HG03460 (cell line): Measurements from ENCODE around the gene IQCK.

Source experiments
- ATAC-seq: cut with Tn5 transposase; IDR thresholded peaks from one replicate; pipeline ENCODE4 v1.9.1; 2021; ENCODE audit not compliant: unreplicated experiment

Gene IQCK

DNA sequence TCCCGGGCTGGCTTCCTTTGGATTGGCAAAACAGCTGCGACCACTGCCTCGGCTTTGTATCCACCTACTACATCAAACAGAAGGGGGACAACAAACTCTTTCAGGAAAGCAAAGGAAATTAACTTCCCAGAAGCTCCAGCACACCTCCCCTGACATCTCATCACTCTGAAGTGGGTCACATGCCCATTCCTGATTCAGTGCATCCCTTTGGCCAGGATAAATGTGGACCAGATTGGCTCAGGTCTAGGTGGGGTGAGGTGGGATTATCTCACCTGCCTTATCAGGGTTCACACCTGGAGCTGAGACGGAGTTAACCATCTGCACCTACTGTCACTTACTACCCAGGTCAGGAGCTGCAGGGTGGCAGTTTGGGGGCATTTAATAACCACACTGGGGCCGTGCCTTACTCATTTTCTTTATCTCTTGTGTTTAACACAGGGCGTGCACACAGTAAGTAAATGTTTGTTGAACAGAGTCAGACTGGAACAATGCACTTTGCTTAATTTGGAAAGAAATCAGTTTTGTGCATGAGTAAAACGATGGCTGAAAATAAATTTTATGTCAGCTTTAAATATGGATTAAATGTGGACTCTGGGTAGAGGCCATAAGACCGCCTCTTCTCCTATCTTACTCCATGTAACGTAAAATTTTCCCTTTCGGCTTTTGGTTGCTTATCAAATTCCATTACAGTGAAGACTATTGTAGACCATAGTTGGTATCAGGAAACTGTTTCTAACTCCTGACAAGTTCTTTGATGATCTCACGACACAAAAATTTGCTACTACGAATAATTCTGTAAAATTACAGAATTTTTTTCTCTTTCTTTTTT is 36.0 kb downstream of the IQCK start:
- no peak for ATAC-seq

DNA sequence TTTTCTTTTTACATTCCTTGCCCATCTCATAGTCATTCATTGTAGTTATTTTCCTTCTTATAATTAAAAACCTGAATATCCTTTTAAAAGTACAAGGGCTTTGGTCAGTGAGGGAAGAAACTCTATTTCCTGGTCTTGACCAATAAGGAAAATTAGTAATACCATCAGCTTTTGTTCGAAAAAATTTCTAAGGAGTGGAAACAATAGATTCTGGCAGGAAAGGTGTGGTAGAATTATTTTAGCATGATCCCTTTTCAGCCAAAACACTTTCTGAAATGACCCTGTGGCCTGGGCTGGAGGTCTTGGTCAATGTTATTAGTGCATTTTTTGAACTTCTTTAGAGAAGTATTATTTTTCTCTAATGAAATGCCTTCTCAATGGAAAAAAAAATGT is 36.6 kb downstream of the IQCK start:
- ATAC-seq: no peak

DNA sequence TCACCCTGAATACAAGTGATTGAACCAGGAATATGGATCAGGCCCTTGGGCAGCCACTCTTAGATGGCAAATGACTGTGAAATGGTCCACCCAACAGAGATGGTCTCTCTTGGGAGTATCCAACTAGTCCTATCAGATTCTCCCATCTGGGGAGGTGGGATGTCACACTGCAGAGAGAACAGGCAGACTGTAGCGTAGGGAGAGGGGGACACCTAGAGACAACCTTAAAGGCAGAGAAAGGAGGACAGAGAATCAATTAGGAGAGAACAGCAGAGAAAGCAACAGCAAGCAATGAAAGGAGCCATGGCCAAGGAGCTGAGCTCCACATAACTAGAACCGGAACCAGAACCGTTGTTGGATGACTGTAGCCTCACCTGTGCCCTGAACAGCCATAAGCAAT is 37.2 kb downstream of the IQCK start:
- ATAC-seq: no peak

DNA sequence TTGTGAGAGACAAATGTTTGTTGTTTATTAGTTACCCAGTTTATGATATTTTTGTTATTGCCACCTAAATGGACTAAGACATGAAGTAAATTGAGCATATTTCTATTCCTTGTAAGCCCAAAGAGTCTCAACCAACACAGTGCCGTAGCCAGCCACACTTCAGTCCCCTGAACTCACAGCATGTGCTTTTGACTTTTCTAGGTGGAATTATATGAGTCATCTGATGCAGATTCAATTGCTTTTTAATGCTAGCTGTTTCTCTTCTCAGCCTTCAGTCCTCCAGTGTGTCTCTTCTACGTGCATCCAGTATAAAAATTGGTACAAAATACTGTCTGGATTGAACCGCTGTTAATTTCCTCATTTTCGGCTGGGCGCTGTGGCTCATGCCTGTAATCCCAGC is 39.0 kb downstream of the IQCK start:
- no peak for ATAC-seq

DNA sequence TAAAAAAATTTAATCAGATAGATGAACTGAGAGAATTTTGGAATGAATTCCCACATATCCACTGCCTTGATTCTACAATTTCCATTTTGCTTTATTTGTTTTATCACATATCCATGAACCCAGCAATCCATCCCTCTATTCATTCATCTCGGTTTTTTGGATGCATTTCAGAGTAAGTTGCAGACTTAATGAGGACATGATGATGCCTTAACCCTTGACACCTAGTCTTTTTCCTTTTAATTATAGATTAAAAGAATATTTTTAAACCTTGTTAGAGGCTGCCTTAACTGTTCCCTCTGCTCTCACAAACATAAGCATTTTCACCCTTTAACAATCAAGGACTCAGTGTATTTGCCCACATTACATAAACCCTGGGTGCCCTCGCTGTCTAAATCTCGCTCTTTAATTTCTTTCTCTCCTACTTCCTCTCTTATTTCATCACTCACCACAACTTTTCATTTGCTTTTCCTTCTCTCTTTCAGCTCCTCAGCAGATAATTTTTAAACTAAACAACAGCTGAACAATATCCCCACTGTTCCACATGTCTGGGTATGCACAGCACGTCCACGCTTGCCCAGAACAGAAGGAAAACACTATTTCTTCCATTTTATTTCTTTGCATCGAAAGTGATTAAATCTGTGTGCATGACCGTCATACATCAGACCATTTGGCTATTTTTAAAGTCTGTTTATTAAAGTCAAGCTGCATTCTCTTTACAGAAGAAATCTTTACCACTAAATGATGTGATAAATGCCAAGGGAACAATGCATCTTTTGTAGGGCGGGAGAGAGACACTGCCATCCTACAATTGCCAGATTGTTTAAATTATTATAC is 39.9 kb downstream of the IQCK start:
- no peak for ATAC-seq

DNA sequence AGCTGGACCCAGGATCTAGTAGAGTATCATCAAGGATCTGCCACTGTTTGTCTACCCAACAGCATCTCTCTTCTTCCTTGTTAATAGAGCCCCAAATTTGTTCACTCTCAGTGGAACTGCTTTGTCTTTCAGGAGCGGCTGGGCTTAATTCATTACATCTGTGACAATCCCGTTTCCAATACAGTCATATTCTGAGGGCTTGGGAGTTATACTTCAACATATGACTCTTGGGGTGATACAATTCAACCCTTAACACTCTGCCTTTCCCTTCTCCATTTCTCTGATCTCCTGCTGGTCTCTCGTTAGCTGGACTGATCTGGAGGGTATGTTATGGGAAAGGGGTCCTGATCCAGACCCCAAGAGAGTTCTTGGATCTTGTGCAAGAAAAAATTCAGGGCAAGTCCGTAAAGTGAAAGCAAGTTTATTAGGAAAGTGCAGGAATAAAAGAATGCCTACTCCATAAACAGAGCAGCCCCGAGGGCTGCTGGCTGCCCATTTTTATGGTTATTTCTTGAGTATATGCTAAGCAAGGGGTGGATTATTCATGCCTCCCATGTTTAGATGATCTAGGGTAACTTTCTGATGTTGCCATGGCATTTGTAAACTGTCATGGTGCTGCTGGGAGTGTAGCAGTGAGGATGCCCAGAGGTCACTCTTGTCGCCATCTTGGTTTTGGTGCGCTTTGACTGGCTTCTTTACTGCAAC is 42.4 kb downstream of the IQCK start:
- no peak for ATAC-seq

DNA sequence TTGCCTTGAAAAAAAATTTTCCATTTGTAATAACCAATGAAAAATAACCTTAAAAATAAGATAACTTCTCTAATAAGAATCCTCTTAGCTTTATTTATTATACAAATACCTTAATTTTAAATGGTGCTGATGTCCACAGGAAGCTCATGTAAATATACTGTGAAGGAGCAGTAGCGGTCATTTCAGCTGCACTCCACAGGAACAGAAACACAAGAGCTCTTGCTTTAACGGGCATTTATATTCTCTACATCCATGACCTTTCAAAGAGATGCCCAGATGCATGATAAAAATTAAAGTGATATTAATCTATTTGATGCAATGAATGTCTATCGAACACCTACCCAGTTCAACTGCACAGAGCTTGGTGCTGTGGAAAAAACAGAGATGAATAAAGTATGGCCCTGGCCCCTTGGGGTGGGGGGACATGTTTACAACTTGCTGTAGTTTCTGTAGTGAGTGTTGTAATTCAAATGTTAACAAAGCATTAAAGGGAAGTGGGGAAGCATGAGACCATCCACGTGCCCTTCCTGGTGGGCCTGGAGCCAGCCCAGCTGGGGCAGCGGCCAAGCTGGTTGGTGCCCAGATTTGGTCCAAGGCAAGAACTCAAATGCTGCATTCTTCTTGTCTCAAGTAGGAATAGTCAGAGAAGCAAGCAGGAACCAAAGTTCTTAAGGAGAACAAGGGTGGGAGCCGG is 47.9 kb downstream of the IQCK start:
- no peak for ATAC-seq

DNA sequence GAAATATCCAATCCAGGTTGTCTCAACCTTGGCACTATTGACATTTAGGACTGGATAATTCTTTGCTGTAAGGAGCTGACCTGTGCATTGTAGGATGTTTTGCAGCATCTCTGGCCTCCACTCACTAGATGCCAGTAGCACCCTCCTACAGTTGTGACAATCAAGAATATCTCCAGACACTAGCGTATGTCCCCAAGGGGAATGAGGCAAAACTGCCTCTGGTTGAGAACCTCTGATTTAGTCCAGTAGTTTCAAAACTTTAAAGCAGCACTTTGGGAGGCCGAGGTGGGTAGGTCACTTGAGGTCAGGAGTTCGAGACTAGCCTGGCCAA is 48.4 kb downstream of the IQCK start:
- no peak for ATAC-seq

DNA sequence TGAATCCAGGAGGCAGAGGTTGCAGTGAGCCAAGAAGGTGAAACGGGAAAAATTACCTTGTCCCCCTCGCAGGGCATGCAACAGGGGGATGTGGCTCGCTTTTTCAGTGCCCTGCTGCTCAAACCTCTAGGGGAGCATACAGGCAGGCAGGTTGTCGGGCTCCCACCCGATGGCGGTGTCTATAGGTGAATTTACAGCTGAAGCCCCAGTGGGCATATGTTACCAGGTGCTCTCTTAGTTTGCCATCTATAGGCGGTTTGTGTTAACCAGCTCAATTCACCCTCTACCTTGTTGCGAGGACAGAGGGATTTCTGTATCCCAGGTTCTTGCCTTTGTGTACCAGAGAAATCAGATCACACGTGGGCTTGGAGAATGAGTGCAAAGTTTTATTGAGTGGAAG is 48.9 kb downstream of the IQCK start:
- ATAC-seq: no peak

DNA sequence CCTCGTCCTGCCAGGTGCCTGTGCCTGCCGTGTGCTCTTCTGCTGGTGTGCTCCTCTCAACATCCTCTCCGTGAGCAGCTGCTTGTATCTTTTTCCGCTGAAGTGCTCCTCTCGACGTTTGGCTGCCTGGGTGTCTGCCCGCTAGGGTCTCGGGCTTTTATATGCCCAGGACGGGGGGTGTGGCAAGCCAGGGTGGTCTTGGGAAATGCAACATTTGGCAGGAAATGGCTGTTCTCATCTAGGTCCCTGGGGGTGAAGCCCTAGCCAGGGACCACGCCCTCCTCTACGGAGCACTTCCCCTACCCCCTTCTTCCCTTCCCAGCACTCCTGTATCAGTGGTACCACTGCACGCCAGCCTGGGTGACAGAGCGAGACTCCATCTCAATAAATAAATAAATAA is 49.4 kb downstream of the IQCK start:
- ATAC-seq: no peak

DNA sequence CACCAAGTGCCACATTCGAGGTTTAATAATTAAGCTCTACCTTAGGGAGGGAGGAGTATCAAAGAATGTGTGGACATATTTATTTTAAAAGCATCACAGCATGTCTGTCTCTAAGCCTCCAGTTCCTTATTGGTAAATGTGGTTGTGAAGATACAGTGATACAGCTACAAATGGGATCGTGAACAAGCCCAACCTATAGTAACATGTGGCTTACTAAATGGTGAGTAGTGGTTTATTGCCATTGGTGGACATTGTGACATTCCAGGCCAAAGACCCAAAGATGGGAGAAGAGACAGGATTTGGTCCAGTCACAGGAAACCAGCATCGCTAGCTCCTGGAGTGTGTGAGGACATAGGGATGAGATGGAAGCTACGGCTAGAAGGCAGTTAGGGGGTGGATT is 51.2 kb downstream of the IQCK start:
- ATAC-seq: no peak

DNA sequence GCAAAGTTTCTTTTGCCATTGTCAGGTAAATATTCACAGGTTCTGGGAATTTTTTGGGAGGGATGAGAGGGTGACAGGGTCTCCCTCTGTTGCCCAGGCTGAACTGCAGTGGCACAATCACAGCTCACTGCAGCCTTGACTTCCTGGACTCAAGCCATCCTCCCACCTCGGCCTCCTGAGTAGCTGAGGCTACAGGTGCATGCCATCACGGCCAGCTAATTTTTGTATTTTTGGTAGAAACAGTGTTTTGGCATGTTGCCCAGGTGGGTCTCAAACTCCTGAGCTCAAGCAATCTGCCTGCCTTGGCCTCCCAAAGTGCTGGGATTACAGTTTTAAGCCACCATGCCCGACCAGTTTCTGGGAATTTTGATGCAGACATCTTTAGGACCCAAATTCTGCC is 53.0 kb downstream of the IQCK start:
- no peak for ATAC-seq

DNA sequence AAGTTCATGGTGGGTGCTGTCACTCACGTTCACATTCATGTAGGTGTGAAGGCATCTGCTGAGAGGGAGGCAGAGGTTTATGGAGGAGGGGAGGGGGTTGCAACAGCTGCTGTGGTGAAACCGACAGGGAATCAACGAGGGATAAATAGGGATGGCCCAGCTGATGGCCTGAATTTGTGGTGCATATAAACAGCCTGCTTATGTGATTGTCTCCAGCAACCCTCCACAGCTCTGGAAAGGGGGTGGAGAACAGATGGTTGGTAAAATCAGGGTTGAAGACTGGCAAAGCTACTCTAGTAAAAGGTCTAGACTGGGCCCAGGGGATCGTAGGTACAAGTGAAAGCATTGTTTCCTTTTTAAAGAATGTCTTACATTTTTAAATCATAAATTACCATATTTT is 53.7 kb downstream of the IQCK start:
- no peak for ATAC-seq

DNA sequence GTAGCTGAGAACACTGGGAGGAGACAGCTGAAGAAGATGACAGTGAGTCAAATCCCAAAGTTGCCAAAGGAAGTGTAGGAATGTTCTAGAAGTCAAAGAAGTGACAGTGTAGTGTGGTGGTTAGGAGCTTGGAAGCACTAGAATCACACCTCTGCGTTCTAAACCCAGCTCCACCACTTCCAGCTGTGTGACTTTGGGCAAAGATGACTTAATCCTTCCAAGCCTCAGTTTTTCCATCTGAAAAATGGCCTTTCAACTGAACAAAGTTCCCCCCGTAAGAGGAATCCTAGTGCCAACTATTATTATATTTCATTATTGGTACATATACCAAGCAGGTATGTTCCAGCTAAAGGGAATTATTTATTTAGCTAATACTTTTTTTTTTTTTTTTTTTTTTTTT is 56.0 kb downstream of the IQCK start:
- ATAC-seq: no peak

DNA sequence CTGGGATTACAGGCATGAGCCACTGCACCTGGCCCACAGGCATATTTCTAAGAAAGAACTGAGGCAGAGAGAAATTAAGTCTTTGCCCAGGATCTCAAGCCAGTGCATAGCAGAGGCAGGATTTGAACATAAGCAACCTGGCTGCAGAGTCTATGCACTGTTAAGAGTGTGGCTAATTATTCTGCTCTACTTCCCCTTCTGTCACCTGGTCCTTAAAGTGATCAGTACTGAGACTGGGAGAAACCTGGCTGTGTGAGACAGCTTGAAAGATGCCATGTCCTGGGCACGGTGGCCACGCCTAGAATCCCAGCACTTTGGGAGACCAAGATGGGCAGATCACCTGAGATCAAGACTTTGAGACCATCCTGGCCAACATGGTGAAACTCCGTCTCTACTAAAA is 58.1 kb downstream of the IQCK start:
- ATAC-seq: no peak

DNA sequence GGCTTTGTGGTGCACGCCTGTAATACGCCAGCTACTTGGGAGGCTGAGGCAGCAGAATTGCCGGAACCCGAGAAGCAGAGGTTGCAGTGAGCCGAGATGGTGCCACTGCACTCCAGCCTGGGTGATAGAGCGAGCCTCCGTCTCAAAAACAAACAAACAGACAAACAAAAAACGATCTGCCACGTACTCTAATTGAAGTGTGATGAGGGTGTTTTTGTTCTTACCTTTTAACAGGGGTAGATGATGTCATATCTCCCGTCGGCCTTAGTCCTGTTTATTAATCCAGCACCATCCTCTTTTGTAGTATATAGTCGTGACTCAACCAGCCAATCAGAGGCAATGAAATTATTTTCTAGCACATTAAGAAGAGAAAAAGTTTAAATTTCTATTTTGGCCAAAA is 58.5 kb downstream of the IQCK start:
- ATAC-seq: no peak

DNA sequence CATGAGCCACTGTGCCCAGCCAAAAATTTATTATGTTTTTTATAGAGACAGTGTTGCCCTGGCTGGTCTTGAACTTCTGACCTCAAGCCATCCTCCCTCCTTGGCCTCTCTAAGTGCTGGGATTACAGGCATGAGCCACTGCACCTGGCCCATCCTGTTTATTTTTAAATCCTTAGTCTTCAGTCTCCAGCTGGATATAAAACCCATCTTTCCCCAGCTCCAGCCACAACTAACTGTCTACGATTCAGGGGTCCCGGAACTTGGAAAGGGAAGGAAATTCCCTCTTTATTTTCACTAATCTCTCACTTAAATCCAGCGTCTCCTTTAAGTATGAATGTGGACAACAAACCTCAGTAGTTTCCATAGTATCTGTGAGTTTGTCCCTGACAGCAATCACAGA is 62.2 kb downstream of the IQCK start:
- no peak for ATAC-seq

DNA sequence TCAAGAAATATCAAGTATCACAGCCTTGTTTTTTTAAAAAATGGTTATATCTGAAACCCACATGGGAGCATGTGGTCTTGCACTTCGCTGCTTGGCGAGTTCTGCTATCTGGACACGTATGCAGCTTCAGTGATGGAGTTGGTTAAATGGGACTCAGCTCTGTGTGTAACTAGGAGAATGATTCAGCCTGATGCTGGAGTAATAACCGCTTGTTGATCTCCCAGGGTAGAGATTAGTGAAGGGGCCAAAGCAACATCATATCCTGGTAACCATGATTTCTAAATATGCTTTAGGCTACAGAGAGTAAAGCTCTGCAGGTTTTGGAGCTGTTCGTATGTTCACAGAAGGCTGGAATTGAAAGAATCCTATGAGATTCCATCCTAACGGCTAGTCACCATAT is 63.2 kb downstream of the IQCK start:
- ATAC-seq: no peak

DNA sequence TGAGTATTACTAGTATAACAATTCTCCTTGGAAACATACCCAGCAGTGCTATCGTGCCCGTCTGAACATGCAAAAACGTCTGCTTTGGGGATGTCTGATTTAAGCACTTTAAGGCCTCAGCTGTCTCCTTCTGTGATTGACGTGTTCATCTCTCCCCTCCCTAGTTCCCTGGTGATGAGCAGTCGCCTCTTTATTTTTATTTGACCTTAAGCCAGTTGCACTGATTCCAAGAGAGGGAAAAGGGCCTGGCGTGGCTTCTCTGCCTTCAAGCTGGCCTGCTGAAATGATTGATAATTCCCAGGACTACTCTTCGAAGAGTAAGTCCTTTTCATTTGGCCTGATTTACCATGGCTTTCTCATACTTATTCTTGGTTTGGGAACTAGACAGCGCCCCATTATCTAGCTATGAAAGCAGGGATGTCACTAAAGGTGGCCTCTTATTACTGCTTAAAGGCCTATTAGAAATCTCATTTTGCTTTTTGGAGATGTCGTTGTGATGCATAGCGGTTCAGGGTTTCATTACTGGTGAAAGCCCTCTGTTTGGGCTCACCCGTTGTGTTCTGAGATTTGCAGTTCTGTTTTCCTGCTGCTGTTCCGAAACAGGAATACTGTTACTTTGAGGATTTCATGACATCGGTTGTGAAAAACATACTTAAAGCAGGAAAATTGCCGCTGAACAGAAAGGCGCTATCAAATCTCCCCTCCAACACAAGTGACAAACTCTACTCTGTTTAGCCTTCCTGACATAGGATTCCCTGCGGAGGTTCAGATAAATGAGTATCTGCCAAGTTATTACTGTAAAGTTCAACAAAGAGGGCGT is 65.5 kb downstream of the IQCK start:
- ATAC-seq: no peak

DNA sequence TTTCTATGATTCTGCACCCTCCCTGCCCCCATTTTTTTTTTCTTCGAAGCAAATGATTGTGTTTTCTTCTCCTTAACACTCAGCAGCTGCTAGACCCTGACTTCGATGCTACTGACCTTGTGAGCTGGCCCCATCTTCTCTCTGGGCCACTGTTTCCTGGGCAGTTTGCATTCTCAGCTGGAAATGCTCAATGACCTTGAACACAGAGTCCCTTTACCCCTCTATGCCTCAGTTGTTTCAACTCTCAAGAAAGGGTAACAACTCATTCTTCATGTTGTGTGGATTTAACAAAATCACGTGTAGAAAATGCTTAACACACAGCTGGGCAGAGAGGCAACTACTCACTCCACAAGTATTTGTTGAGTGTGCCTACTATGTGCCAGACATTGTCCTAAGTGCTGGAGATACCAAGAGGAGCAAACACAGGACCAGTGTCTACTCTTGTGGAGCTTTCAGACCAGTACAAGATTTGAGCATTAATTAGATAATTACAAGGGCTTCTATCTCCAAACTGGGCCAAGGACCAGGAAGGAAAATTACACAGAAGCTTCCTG is 66.2 kb downstream of the IQCK start:
- ATAC-seq: no peak
